Measurements from ENCODE around the gene PLPP4.

Gene PLPP4

DNA sequence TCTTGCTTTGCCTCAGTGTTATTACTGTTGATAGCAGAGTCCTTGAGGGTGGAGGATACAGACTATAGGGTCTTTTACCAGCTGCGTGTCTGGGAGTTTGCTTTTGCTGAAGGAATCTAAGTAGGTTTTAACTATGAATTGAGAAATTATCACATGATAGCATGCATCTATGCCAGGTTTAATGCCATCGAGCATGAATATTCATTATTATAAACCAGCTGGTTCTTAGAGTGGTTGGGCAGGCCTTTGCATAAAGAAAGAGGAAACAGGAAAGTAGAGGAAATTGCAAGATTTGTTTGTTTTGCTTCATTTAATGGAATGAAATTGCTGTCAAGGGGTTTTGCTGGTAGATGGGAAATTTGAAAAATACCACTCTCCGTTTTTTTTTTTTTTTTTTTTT lies 70.7 kb downstream of the PLPP4 start:
- no peak for DNase-seq

DNA sequence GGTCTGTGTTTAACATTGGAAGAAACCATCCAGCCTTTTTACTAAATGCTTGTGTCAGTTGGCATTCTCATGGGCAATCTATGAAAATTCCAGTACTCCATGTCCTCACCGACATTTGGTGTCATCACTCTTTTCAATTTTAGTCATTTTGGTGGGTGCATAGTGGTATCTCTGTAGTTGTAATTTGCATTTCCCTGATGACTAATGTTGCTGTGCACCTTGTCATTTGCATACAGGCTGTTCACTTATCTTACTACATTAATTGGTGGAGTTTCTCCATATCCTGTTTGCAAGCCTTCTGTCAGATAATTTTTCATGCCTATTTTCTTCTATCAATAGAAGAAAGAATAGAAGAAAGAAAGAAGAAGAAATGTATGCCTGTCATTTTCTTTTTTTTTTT lies 73.7 kb downstream of the PLPP4 start:
- DNase-seq: no peak

DNA sequence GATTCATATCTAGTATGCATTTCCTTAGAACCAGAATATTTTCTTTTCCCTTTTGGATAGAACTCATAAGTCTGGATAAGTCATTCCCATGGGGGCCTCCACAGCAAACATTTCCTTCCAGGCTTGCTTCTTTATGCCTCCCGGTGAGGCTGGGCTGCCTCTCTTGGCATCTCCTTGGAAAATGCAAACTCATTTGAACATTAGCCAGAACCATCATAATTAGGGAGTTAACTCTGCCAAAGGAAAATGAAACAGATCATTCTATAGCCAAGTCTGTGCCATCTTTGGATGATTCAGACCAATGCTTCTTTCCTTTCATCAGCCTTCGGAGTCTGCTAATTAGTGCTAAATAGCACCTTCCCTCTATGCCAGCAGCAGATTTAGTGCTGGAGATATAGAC lies 81.1 kb downstream of the PLPP4 start:
- DNase-seq: no peak

DNA sequence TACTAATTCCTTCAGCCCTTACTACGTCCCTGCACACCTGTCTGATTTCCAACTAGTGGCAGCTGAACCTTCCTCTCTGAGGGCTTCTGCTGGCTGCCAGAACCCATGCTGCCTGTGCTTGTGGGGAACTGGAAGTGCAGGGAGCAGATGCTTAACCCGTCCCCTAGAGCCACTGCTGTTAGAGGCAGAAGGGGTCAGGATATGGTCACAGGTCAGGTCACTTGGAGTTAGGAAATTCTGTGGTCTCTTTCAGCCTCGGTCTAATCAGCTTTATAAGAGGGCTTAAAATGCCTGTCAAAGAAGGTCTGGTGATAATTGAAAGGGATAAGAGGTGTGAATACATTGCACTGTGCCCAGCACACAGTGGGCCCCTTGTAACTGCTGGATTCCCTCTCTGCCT lies 82.0 kb downstream of the PLPP4 start:
- no peak for DNase-seq

DNA sequence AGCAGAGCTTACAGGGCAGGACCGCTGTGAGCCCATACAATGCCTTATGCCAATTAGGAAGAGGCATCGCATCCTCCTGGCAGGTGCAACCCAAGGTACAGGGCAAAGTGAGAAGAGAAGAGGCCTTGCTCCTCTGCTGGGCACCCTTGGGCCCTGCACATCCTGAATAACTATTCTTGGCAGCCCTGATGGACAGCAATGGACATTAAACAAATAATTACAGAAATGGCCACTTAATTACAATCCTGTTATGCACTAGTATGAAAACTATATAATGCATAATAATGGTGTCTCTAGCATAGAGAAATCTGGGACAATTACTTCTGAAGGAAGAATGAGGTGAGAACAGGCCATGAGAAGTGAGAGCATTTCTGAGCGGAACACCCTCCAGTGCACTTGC lies 83.5 kb downstream of the PLPP4 start:
- no peak for DNase-seq

DNA sequence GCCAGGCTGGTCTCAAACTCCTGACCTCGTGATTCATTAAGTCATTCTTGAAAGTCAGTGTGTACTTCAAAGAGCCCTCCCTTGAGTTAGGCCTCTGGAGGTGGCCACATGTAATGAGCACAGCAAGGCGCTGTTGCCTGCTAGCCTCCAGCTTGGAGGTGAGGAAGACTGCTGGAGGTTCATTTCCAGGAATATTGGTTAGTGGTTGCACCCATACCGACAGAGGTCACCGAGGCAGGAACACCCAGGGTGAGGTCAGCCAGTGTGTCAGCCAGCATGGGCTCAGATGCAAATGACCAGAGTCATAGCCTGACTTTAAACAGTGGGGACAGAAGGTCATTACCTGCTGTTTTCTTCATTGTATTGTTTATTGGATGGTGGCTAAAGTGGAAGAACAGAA lies 85.0 kb downstream of the PLPP4 start:
- no peak for DNase-seq

DNA sequence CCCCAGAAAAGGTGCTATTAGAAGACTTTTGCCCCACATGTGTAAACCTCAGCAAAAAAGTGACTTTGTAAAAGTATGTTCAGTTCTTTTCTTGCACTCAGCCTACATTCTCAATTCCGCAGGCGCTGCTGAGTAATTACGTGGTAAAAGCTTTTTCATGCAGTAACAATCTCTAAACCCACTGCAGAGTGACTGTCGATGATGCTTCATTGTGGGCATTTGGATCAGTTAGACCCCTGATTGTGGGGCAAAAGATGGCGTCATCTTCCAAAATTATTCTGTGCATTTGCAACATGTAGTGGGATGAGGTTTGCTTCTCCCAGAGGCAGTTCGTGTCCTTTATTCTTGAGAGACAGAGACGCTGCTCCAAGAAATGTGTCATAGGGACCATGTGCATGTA lies 85.6 kb downstream of the PLPP4 start:
- DNase-seq: no peak

DNA sequence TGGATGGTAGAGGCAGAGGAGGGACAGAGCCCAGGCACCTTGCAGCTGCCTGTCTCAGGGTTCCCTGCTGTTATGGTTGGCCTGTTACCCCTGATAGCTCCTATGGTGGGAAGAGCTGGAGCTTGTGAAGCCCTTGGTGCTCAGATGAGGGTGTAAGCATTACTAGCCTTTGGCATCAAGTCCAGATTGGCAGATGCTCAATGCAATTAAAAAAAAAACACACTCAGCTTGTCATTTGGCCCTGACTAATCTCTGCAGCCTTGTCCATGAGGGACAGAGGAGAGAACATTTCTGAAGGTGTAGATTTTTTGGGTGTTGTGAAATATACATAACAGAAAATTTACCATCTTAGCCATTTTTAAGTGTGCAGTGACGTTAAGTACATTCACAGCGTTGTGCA lies 86.3 kb downstream of the PLPP4 start:
- DNase-seq: no peak

DNA sequence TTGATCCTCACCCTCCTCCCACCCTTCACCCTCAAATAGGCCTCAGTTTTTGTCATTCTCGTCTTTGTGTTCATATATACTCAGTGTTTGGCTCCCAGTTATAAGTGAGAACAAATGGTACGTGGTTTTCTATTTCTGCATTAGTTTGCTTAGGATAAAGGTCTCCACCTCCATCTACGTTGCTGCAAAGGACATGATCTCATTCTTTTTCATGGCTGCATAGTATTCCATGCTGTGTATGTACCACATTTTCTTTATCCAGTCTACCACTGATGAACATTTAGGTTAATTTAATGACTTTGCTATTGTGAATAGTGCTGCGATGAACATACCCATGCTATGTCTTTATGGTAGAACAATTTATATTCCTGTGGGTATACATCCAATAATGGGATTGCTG lies 91.2 kb downstream of the PLPP4 start:
- no peak for DNase-seq

DNA sequence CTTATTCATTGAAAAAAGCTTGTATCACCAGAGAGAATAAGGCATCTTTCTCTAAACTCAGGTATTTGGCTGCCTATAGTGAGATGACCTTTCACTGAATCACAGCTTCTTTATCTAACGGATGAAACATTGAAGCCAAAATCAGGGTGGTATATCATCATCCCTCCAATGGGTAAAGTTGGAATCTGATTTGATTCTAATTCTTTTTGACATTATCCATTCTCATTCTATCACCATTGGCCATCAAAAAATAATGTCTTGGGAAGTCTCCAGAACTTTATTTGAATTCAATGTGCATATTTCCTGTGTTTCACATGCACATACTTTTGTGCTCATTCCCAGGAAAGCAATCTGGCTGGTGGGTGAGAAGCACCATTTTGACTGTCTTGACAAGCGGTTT lies 95.2 kb downstream of the PLPP4 start:
- no peak for DNase-seq

DNA sequence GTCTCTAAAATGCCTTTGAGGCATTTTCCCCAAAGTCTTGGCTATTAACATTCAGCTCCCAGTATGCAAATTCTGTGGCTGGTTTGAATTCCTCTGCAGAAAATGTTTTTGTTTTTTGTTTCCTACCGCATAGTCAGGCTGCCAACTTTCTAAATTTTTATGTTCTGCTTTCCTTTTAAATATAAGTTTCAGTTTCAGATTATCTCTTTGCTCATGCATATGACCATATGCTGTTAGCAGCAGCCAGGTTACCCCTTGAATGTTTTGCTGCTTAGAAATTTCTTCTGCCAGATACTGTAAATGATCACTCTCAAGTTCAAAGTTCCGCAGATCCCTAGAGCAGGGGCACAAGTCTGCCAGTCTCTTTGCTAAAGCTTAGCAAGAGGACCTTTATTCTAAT lies 96.9 kb downstream of the PLPP4 start:
- no peak for DNase-seq

DNA sequence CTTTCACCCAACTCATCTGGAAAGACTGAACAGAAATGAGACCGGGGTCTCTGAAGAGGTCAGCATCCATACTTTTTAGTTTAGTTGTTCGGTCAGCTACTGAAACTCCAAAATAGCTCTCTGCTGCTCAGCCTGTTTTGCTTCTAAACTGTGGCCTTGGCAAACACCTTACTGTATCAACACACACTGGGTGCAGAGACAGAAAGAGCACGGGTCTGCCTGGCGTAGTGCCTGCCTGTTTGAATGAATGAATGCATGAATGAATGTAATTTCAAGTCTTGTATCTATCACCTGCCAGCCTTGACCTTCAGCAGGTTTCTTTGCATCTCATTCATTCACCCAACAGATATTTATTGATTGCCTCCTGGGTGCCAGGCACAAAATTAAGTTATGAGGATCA lies 98.4 kb downstream of the PLPP4 start:
- no peak for DNase-seq

DNA sequence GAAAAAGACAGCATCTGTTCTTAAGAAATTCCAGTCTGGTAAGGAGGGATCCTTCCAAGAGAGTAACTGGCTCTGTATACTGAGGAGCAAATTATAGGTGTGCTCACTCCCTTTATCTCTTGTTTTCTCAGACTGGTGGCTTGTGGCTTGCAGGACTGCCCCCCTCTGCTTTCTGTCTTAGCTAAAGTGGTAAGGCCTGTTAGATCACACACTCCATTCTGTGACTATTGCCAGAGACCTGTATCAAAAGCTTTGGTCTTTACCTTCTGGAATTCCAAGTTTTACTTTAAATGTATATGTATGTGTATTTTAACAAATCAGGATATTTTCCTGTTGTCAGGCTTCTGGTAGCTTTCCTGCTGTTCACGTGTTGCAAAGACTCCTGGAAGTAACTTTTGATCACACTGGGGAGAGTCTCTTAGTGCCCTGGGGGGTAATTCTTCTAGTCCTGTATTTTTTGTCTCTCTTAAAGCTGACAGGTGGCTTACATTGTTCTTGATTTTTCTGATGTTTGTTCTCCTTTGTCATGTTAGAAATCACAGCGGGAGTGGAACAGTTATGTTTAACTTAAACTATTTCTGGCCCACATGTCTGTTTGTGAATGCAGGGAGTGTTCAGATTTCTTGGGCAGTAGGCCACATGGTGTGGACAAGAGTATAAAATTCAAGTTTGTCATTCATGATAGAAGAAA lies 99.0 kb downstream of the PLPP4 start:
- no peak for DNase-seq

DNA sequence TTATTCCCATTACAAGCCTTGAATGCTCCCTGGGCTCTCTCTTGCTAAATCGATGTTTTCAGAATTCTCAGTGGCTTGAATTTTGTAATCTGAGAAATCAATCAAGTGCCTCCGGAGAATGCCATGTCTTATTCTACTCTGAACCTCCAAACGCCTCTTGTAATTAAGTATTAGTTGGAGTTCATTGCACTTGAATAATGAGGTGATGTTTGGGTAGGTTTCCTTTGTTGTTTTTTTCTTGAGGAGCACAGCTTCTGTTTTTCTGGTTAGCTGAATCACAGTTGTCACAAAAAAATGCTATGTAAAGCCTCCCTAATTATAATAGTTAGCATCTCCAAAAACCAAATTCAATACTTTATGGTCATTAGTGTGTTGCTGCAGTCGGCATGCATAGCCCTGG lies 100.3 kb downstream of the PLPP4 start:
- no peak for DNase-seq

DNA sequence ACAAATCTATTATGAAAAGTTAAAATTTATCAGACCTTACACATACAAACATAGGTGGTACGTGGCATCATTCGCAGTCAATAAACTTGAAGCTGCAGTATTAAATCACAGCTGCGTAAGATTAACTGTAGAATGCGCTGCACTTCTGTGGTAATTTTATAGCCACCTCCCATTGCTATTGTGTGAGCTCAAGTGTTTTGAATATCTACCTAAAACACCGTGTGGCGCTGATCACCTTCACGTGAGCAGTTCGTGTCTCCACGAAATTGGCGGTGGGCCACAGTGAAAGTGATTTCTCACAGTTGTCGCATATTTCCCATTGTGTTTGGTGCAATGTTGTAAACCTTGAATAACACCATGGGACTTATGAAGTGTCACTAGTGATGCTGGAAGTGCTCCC lies 102.8 kb downstream of the PLPP4 start:
- DNase-seq: no peak

DNA sequence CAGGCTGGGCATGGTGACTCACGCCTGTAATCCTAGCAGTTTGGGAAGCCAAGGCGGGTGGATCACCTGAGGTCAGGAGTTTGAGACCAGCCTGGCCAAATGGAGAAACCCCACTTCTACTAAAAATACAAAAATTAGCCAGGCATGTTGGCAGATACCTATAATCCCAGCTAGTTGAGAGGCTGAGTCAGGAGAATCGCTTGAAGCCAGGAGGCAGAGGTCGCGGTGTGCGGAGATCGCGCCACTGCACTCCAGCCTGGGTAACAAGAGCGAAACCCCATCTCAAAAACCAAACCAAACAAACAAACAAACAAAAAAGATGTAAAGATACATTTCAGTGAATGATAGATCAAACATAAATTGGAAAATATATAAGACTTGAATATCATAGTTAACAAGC lies 105.9 kb downstream of the PLPP4 start:
- DNase-seq: no peak

DNA sequence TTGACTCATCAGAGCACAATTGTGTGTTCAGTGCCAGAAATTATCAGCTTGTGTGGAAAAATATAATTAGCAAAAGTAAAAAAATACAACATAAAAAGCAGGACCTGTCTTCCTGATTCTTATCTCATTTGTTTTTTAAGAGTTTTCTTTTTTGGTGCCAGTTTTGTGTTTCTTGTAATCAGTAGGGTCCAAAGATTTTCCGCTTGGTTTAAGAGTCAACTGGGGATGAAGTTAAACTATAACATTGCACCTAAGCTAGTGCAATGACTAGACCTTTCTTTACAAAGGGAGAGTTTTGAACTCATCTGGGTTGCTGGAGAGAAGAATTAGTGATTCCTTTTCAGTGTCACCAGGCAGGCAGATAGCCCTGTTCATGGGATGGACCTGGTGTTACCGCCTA lies 113.4 kb downstream of the PLPP4 start:
- no peak for DNase-seq

DNA sequence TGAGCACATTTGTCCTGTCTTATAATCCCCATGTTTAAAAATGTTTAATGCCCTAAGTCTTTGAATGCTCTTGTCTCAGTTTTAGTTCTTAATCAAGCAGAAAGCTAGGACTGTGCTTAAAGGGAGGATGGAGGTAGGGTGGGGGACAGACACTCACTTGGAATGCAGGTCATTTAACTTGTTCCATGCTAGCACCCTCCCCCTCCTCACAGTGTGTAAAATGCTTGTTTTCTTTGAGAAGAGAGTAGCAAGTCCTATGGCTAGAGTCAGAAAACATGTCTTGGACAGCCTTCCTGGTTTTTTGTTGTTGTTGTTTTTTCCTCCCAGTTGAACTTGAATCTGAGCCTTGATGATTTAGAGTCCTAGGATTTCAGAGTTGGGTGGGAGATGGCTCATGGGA lies 114.2 kb downstream of the PLPP4 start:
- DNase-seq: no peak

DNA sequence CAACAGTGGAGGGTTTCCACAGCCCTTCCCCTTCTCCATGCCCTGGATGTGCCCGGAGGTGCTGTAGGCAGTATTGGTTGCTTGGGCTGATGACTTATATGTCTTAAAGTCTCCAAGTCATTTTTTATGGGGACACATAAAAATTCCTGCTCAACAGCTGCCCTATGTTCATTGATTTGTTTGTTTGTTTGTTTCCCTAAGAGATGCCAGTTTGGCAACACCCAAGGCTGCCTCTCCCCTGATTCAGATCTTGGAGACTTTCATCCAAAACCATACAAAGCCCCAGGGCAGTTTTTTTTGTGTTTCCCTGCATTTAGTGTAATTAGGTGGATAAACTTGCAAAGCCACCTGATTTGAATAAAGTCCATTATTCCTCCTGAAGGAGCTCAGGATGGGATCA lies 115.3 kb downstream of the PLPP4 start:
- no peak for DNase-seq

DNA sequence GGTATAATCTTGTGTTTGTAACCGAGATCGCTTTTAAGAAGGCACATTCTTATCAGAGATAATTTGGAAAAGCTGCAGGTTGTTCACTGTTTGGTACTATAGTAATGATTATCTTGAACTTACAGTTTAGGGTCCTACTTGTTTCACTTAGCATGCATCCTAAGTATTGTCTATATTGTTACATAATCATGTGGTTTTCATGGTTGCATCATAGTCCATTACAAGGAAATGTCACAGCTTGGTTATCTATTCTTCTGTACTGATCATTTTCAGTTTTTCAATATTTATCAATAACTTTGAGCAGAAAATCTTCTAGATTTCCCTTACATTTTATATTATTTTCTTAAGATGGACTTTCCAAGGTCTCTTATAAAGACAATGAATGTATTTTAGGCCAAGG lies 116.3 kb downstream of the PLPP4 start:
- DNase-seq: no peak

DNA sequence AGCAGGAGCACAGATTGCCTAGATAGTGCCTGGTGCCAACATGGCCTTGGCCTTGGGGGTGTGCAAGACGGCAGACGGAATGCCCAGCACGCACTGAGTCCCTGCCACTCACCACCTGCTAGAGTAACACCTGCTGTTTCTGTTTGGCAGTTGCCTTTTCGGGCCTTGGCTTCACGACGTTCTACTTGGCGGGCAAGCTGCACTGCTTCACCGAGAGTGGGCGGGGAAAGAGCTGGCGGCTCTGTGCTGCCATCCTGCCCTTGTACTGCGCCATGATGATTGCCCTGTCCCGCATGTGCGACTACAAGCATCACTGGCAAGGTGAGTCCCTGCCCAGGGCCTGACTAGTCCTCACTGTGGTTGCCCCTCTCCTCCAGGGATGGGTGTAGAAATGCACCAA lies 118.0 kb downstream of the PLPP4 start:
- no peak for DNase-seq

DNA sequence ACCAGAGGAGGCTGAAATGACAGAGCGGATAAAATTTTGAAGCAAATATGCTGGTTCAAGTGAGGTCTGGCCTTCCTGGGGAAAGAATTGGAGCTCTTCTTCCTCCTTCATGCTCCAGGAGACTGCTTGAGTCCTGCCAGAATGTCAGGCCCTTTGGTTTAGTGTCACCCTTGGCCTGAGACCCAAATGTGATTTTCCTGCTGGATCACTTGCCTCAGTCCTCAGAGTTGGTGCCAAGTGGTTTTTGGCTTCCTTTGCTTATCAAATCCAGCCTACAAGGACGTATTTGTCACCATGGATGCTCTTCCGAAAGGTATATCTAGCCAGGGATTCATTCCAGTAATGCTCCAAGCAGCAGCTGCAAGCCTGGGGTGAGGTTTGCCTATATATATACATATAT lies 118.4 kb downstream of the PLPP4 start:
- no peak for DNase-seq

DNA sequence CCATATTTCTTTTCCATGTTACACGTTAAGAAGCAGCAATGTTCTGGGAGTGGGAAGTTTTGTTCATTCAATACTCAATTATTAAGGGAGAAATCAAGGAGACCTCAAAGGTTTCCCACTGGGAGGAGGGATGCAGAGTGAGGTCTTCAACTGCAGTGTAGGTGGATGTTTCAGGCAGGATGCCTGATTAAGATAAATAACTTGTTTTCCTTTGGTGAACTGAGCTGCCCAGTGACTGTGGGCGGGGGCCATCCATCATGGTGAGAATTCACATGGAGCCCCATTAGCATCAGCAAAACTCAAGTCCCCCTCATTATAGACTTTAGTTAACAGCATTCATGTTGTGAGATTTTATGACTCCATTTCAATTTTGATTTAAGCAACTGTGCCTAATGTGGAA lies 121.1 kb downstream of the PLPP4 start:
- no peak for DNase-seq

DNA sequence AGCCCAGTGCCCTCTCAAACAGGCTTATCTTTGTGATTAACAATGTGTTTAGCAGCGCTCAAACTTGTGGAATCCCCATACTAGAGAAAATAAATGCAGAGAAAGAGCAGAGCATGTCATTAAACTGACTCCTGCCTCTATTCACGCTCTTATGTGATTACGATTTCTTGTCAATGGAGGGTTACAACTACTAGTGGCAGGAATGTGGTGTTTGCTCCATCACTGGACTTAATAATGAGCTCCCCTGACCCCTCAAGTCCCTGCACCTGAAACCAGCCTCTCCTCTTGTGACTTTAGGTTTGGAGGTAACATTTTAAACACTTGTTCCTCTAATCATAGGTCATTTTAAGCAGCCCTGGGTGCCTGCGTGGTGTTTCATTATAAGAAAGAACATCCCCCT lies 121.9 kb downstream of the PLPP4 start:
- DNase-seq: no peak

DNA sequence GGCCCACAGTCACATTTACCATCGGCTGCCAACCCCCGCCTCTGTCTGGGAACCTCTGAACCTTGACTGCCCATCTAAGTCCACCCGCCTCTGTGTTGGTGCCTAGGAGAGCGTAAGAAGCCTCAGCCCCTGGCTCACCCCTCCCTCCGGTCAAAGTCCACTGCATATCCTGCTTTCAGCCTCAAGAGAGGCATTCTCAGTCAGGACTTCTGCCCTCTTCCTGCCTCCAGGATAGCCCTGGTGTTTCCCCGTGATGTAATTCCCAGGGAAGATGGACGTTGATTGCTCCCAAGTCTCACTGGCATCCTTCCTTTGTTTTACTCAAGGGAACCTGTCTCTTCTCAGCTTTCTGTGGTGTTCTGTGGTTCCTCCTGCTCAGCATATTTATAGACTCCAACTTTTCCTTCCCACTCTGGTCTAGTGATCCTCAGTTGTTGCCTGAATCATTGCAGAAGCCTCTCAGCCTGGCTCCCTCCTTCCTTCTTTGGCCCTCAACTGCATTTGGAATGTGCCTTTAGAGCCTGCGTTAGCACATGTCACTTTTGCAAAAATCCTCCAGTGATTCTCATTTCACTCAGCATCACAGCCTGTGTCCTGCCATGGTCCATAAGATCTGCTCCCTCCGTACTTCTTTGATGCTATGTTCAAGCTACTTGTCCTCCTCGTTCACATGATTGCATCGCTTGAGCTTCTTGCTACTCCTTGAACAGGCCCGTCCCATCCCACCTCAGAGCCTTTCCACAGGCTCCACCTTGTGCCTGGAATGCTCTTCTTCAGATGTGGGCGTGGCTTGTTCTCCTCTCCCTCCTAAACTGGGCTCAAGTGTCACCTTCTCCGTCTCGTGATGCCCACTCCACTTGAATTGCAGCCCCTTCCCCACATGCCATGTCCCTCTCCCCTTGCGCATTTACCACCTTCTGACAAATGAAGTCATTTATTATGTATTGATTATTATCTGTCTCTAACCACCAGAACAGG lies 124.2 kb downstream of the PLPP4 start:
- no peak for DNase-seq
